ENCODE data around the gene FLCN. TPM values are rescaled to one million over a fixed set of nuclear protein-coding genes. Genes with fewer than 3 reads are reported as not detected.
A peak's percentile ranks its signal among the peaks of the same experiment; 100 is the strongest.

The FLCN gene
- total and polyA plus RNA-seq, 5 donors from 2014 or later = 6.6 to 60.5 (median 8.0) TPM

DNA sequence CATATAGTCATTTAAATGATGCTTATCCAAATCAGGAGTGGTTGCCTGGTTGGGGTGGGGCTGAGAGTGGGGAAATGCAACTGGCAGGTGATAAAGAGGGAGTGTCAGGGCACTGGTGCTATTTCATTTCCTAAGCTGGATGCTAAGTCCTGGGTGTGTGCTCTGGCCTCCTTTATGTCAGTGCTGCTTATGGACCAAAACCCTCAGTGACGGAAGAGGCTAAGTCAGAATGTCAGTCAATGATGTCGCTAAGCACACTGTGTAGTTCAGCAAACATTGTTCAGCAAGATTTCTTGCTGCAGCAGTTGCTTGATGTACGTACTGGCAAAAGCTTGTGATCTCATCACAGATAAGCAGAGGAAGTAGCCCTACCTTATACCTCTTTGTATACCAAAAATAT is 16.4 kb upstream of the FLCN start:
- peak overlapping the region in 2 of 3 donors; percentile 69 to 92 for H3K27ac Mint-ChIP-seq
- H3K27me3 Mint-ChIP-seq = no peaks in the 10 kb centered on the region
- no peaks in the 10 kb centered on the region for H3K27me3 ChIP-seq (ENCODE audit: control insufficient read depth, insufficient read depth, low read length)
- no peaks in the 10 kb centered on the region for H3K9me3 ChIP-seq (ENCODE audit: control insufficient read depth in 2 of 2, low read length in 2 of 2)
- H3K4me1 Mint-ChIP-seq = peaks cover 3 to 11% (median 7%) of the 10 kb centered on the region in 4 donors
- H3K36me3 Mint-ChIP-seq = peaks cover 36% of the 10 kb centered on the region
- no peak overlapping the region for H3K4me3 ChIP-seq (ENCODE audit: low read depth, low read length)
- ATAC-seq (ENCODE audit: low read depth in 2 of 2) (peak in 1 of 2 donors; percentile 45), DNase-seq (peak in 1 of 3 donors; percentile 14)
- H3K4me1 ChIP-seq (ENCODE audit: control insufficient read depth, insufficient read depth, low read length, poor library complexity, severe bottlenecking) = peaks cover 5% of the 10 kb centered on the region
- H3K4me3 Mint-ChIP-seq = no peak overlapping the region
- H3K27ac ChIP-seq (ENCODE audit: insufficient read depth, low read length, poor library complexity, severe bottlenecking) = no peak overlapping the region
- peaks cover 0 to 2% (median 0%) of the 10 kb centered on the region in 7 donors for H3K9me3 Mint-ChIP-seq
- peaks cover 58% of the 10 kb centered on the region for H3K36me3 ChIP-seq (ENCODE audit: control insufficient read depth, insufficient read depth, low read length)

DNA sequence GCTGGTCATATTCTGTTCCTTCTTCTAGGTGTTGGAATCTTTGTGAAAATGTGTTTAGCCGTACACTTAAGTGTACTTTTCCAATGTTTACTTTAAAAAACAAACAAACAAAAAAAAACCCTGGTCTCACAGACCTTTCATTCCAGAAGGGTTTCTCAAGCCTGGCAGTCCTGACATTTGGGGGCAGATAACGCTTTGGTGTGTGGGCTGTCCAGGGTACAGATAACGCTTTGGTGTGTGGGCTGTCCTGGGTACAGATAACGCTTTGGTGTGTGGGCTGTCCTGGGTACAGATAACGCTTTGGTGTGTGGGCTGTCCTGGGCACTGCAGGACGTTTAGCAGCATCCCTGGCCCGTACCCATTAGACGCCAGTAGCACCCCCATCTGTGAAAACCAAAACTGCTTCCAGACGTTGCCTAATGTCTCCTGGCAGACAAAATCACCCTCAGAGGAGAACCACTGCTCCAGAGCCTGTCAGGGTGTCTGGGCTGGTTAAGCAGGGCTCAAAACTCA is 15.2 kb upstream of the FLCN start:
- no peak overlapping the region for H3K27ac ChIP-seq (ENCODE audit: insufficient read depth, low read length, poor library complexity, severe bottlenecking)
- DNase-seq (no peak), ATAC-seq (ENCODE audit: low read depth in 2 of 2) (no peak)
- H3K27ac Mint-ChIP-seq = no peak overlapping the region
- H3K27me3 Mint-ChIP-seq = no peaks in the 10 kb centered on the region
- H3K4me1 Mint-ChIP-seq = peaks cover 3 to 11% (median 7%) of the 10 kb centered on the region in 4 donors
- H3K36me3 ChIP-seq (ENCODE audit: control insufficient read depth, insufficient read depth, low read length) = peaks cover 62% of the 10 kb centered on the region
- no peak overlapping the region for H3K4me3 ChIP-seq (ENCODE audit: low read depth, low read length)
- H3K4me1 ChIP-seq (ENCODE audit: control insufficient read depth, insufficient read depth, low read length, poor library complexity, severe bottlenecking) = peaks cover 5% of the 10 kb centered on the region
- no peaks in the 10 kb centered on the region for H3K27me3 ChIP-seq (ENCODE audit: control insufficient read depth, insufficient read depth, low read length)
- H3K9me3 ChIP-seq (ENCODE audit: control insufficient read depth in 2 of 2, low read length in 2 of 2) = no peaks in the 10 kb centered on the region
- H3K36me3 Mint-ChIP-seq = peaks cover 33% of the 10 kb centered on the region
- H3K4me3 Mint-ChIP-seq = no peak overlapping the region
- peaks cover 0 to under 1% (median 0%) of the 10 kb centered on the region in 7 donors for H3K9me3 Mint-ChIP-seq

DNA sequence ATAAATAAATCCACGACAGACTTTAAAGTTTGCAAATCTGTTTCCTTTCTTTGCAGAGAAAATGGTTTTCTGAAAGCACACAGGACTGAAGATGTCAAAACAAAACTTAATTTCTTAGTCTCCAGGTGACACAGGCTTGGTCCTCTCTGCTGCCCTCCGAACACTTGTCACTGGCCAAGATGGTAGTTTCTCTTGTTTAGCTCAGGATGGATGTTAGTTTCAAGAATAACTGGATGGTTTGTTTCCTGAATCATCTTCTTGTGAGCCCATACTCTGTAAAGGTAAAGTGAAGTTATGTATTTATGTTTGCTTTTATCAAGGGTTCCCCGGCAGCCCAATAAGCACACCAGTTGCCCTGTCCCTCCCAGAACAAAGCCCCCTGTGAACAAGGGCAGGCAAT is 9.9 kb upstream of the FLCN start:
- Mint-ChIP-seq H3K36me3 (peaks cover 13% of the 10 kb centered on the region), H3K27ac (peak overlapping the region in 2 of 3 donors; percentile 8 to 74), H3K4me3 (no peak overlapping the region), H3K4me1 (peaks cover 0 to 3% (median 0%) of the 10 kb centered on the region in 4 donors), H3K27me3 (no peaks in the 10 kb centered on the region), H3K9me3 (no peaks in the 10 kb centered on the region)
- no peaks in the 10 kb centered on the region for H3K27me3 ChIP-seq (ENCODE audit: control insufficient read depth, insufficient read depth, low read length)
- H3K9me3 ChIP-seq (ENCODE audit: control insufficient read depth in 2 of 2, low read length in 2 of 2) = no peaks in the 10 kb centered on the region
- ATAC-seq (ENCODE audit: low read depth in 2 of 2) (no peak), DNase-seq (no peak)
- no peak overlapping the region for H3K27ac ChIP-seq (ENCODE audit: insufficient read depth, low read length, poor library complexity, severe bottlenecking)
- H3K4me1 ChIP-seq (ENCODE audit: control insufficient read depth, insufficient read depth, low read length, poor library complexity, severe bottlenecking) = no peaks in the 10 kb centered on the region
- no peak overlapping the region for H3K4me3 ChIP-seq (ENCODE audit: low read depth, low read length)
- peaks cover 40% of the 10 kb centered on the region for H3K36me3 ChIP-seq (ENCODE audit: control insufficient read depth, insufficient read depth, low read length)

DNA sequence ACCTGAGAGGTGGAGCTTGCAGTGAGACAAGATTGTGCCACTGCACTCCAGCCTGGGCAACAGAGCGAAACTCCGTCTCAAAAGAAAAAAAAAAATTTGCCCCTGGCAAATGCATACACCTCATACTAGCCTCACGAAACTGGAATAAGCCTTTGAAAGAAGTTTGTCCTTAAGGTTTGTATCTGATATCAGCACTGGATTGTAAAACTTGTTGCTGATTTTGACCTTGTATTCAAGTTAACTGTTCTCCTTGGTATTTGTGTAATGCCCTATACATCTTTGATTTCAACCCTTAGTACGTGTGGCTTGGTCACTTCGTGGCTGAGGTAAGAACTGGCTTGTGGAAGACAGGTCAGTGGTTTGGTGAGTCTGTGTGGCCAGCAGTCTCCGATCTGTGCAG is 6.2 kb upstream of the FLCN start:
- Mint-ChIP-seq H3K4me1 (peaks cover 0 to 13% (median 7%) of the 10 kb centered on the region in 4 donors), H3K27me3 (no peaks in the 10 kb centered on the region), H3K9me3 (no peaks in the 10 kb centered on the region), H3K27ac (peak overlapping the region in 1 of 3 donors; percentile 64), H3K36me3 (peaks cover 8% of the 10 kb centered on the region), H3K4me3 (peak overlapping the region in 1 of 4 donors; percentile 6)
- ATAC-seq (ENCODE audit: low read depth in 2 of 2) (no peak), DNase-seq (no peak)
- H3K27me3 ChIP-seq (ENCODE audit: control insufficient read depth, insufficient read depth, low read length) = no peaks in the 10 kb centered on the region
- no peak overlapping the region for H3K27ac ChIP-seq (ENCODE audit: insufficient read depth, low read length, poor library complexity, severe bottlenecking)
- H3K36me3 ChIP-seq (ENCODE audit: control insufficient read depth, insufficient read depth, low read length) = peaks cover 26% of the 10 kb centered on the region
- H3K9me3 ChIP-seq (ENCODE audit: control insufficient read depth in 2 of 2, low read length in 2 of 2) = no peaks in the 10 kb centered on the region
- H3K4me1 ChIP-seq (ENCODE audit: control insufficient read depth, insufficient read depth, low read length, poor library complexity, severe bottlenecking) = no peaks in the 10 kb centered on the region
- no peak overlapping the region for H3K4me3 ChIP-seq (ENCODE audit: low read depth, low read length)

DNA sequence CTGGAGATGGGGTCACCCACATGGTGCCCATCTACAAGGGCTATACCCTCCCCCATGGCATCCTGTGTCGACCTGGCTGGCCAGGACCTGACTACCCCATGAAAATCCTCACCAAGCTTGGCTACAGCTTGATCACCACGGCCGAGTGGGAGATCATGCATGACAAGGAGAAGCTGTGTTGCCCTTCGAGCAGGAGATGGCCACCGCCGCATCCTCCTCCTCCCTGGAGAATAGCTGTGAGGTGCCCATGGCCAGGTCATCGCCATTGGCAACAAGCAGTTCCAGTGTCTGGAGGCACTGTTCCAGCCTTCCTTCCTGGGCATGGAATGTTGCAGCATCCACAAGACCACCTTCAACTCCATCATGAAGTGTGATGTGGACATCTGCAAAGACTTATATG is 5.3 kb upstream of the FLCN start:
- Histone ChIP-seq H3K4me3 (ENCODE audit: low read depth, low read length) (no peak overlapping the region), H3K36me3 (ENCODE audit: control insufficient read depth, insufficient read depth, low read length) (peaks cover 18% of the 10 kb centered on the region), H3K27ac (ENCODE audit: insufficient read depth, low read length, poor library complexity, severe bottlenecking) (no peak overlapping the region), H3K4me1 (ENCODE audit: control insufficient read depth, insufficient read depth, low read length, poor library complexity, severe bottlenecking) (peaks cover under 1% of the 10 kb centered on the region), H3K27me3 (ENCODE audit: control insufficient read depth, insufficient read depth, low read length) (no peaks in the 10 kb centered on the region), H3K9me3 (ENCODE audit: control insufficient read depth in 2 of 2, low read length in 2 of 2) (no peaks in the 10 kb centered on the region)
- H3K27me3 Mint-ChIP-seq = peaks cover 4% of the 10 kb centered on the region
- DNase-seq (no peak), ATAC-seq (ENCODE audit: low read depth in 2 of 2) (no peak)
- H3K4me3 Mint-ChIP-seq = no peak overlapping the region
- H3K9me3 Mint-ChIP-seq = no peaks in the 10 kb centered on the region
- no peak overlapping the region for H3K27ac Mint-ChIP-seq
- H3K4me1 Mint-ChIP-seq = peaks cover 5 to 17% (median 11%) of the 10 kb centered on the region in 4 donors
- H3K36me3 Mint-ChIP-seq = peaks cover 5% of the 10 kb centered on the region

DNA sequence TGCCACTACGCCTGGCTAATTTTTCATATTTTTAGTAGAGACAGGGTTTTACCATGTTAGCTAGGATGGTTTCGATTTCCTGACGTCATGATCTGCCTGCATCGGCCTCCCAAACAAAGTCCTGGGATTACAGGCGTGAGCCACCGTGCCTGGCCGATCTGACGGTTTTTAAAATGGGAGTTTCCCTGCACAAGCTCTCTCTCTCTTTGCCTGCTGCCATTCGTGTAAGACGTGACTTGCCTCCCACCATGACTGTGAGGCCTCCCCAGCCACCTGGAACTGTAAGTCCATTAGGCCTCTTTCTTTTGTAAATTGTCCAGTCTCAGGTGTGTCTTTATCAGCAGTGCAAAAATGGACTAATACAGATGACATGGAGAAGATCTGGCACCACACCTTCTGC is 4.7 kb upstream of the FLCN start:
- ATAC-seq (ENCODE audit: low read depth in 2 of 2) (no peak), DNase-seq (no peak)
- Histone ChIP-seq H3K27ac (ENCODE audit: insufficient read depth, low read length, poor library complexity, severe bottlenecking) (no peak overlapping the region), H3K4me3 (ENCODE audit: low read depth, low read length) (no peak overlapping the region), H3K36me3 (ENCODE audit: control insufficient read depth, insufficient read depth, low read length) (peaks cover 12% of the 10 kb centered on the region), H3K4me1 (ENCODE audit: control insufficient read depth, insufficient read depth, low read length, poor library complexity, severe bottlenecking) (peaks cover 3% of the 10 kb centered on the region), H3K27me3 (ENCODE audit: control insufficient read depth, insufficient read depth, low read length) (no peaks in the 10 kb centered on the region), H3K9me3 (ENCODE audit: control insufficient read depth in 2 of 2, low read length in 2 of 2) (no peaks in the 10 kb centered on the region)
- Mint-ChIP-seq H3K27ac (peak overlapping the region in 1 of 3 donors; percentile 40), H3K4me1 (peaks cover 5 to 21% (median 13%) of the 10 kb centered on the region in 4 donors), H3K4me3 (no peak overlapping the region), H3K9me3 (no peaks in the 10 kb centered on the region), H3K27me3 (peaks cover 6% of the 10 kb centered on the region), H3K36me3 (no peaks in the 10 kb centered on the region)

DNA sequence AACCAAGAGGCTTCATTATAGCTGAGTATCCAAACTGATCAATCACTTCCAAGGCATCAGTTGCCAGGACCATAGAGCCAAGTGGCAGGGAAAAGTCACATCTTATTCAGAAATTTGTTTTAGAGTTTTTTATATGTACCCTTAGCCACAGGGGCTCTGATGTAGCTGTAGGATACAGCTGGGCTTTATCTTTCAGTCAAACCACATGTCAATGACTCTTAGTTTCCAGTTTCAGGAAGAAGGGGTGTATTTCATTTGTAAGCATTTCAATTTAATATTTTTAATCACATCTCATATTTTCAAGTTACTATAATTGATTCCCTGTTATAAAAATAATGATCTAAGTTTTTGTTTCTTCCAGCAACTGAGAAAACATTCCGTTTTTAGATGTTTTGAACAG is 2.9 kb upstream of the FLCN start:
- no peak for ATAC-seq (ENCODE audit: low read depth in 2 of 2)
- H3K27me3 ChIP-seq (ENCODE audit: control insufficient read depth, insufficient read depth, low read length) = no peaks in the 10 kb centered on the region

More for the DNA sequence above, 2.9 kb upstream of the FLCN start:
- peak overlapping the region; percentile 59 to 98 (median 88) for H3K4me3 Mint-ChIP-seq
- peaks cover 6% of the 10 kb centered on the region for H3K27me3 Mint-ChIP-seq
- Histone ChIP-seq H3K9me3 (ENCODE audit: control insufficient read depth in 2 of 2, low read length in 2 of 2) (no peaks in the 10 kb centered on the region), H3K27ac (ENCODE audit: insufficient read depth, low read length, poor library complexity, severe bottlenecking) (no peak overlapping the region), H3K36me3 (ENCODE audit: control insufficient read depth, insufficient read depth, low read length) (no peaks in the 10 kb centered on the region), H3K4me1 (ENCODE audit: control insufficient read depth, insufficient read depth, low read length, poor library complexity, severe bottlenecking) (peaks cover 19% of the 10 kb centered on the region), H3K4me3 (ENCODE audit: low read depth, low read length) (no peak overlapping the region)
- H3K4me1 Mint-ChIP-seq = peaks cover 15 to 36% (median 28%) of the 10 kb centered on the region in 4 donors
- no peaks in the 10 kb centered on the region for H3K36me3 Mint-ChIP-seq
- no peak overlapping the region for H3K27ac Mint-ChIP-seq
- no peak for DNase-seq
- H3K9me3 Mint-ChIP-seq = no peaks in the 10 kb centered on the region

Measured in CD4-positive, CD25-positive, alpha-beta regulatory T cell (primary cell).